ENCODE measurements around the gene ELL3. TPM values are rescaled to one million over a fixed set of nuclear protein-coding genes. Genes with fewer than 3 reads are reported as not detected.

Gene ELL3
- total and polyA plus RNA-seq, 2 of the 8 experiments (the other 6 are each of a cell fraction or from before 2014, with no cell fraction given) = 9.2 to 13.7 TPM

- ChIA-PET POLR2A (ENCODE audit: partially characterized antibody) (interaction anchor here (4.9 kb wide), 1 partner anchor 13 kb away, joined by 39 read pairs; the partner anchor contains the start of gene ELL3), CTCF (ENCODE audit: partially characterized antibody) (interaction anchor here (0.9 to 7.5 kb wide), 2 partner anchors 11 to 15 kb away, joined by 3 to 50 read pairs; partner anchors contain the start of gene ELL3)
- Histone ChIP-seq H3K79me2 (ENCODE audit: control insufficient read depth in 1 of 2, insufficient read depth in 2 of 2, low read length in 2 of 2) (peaks cover 0 to 22% of the 10 kb centered on the region in 2 experiments; a peak in 2 of 4 replicates), H2BK5ac (ENCODE audit: low read depth, low read length) (no peak overlapping the region), H2BK120ac (replicated peaks; ENCODE audit: low read depth, low read length) (no peak overlapping the region), H4K5ac (ENCODE audit: insufficient read length, low read depth, low read length) (no peak overlapping the region), H2BK20ac (ENCODE audit: low read length) (no peak overlapping the region), H3K4me3 (ENCODE audit: extremely low read depth in 1 of 4, insufficient read depth in 2 of 4, low read depth in 3 of 4, low read length in 4 of 4) (no peak overlapping the region), H4K91ac (replicated peaks; ENCODE audit: insufficient read length, low read length) (no peak overlapping the region), H3K27me3 (replicated peaks in 1 of 4; ENCODE audit: control insufficient read depth in 3 of 4, extremely low read depth in 1 of 4, insufficient read depth in 3 of 4, low read length in 3 of 4) (no peaks in the 10 kb centered on the region), H2AFZ (ENCODE audit: low read length) (no peak overlapping the region), H2BK15ac (ENCODE audit: low read length) (no peak overlapping the region), H3K23ac (ENCODE audit: insufficient read length) (no peak overlapping the region), H3K4ac (replicated peaks; ENCODE audit: insufficient read length, low read depth, low read length) (no peak overlapping the region), H3K9me3 (ENCODE audit: insufficient read depth in 2 of 2, low read depth in 1 of 2, low read length in 1 of 2) (no peaks in the 10 kb centered on the region), H3K9ac (replicated peaks in 1 of 4; ENCODE audit: extremely low read depth in 1 of 4, low read depth in 3 of 4, low read length in 3 of 4) (no peak overlapping the region), H4K8ac (ENCODE audit: extremely low read depth, insufficient read depth, low read length) (no peak overlapping the region), H3K27ac (ENCODE audit: low read depth, low read length) (no peak overlapping the region), H3K79me1 (ENCODE audit: low read depth, low read length) (peaks cover 13% of the 10 kb centered on the region), H4K20me1 (replicated peaks in 1 of 2; ENCODE audit: control insufficient read depth in 1 of 2, insufficient read depth in 2 of 2, low read length in 2 of 2) (peaks cover 4 to 6% of the 10 kb centered on the region in 2 experiments), H3K56ac (replicated peaks; ENCODE audit: insufficient read length, low read depth, low read length) (no peak overlapping the region), H3K4me2 (ENCODE audit: insufficient read depth in 1 of 2, low read depth in 2 of 2, low read length in 2 of 2) (no peak overlapping the region), H3K36me3 (ENCODE audit: control insufficient read depth in 2 of 4, insufficient read depth in 4 of 4, low read length in 3 of 4) (peaks cover 4 to 13% (median 8%) of the 10 kb centered on the region in 4 experiments), H2BK12ac (ENCODE audit: low read depth, low read length) (no peak overlapping the region), H3K14ac (ENCODE audit: insufficient read length) (no peak overlapping the region), H3K18ac (ENCODE audit: extremely low read depth, low read length) (no peak overlapping the region), H3K4me1 (replicated peaks in 1 of 4; ENCODE audit: control insufficient read depth in 3 of 4, insufficient read depth in 4 of 4, low read length in 3 of 4) (peaks cover 3 to 9% (median 8%) of the 10 kb centered on the region in 4 experiments; a peak in 6 of 7 replicates), H3K23me2 (ENCODE audit: low read depth, low read length) (peaks cover 4% of the 10 kb centered on the region), H2AK5ac (ENCODE audit: low read depth, low read length) (no peak overlapping the region)
- 91% methylated on average over 3 of the region's 3 CpGs; no CpG with 5 or more reads in 1 of the 2 experiments for WGBS, 2 experiments (ENCODE audit: extremely low coverage in 1 of 2, insufficient coverage in 1 of 2, insufficient read length in 1 of 2, insufficient replicate concordance in 2 of 2, low coverage in 1 of 2, low lambda C conversion rate in 2 of 2, missing lambda C conversion rate in 1 of 2)
- no peak for DNase-seq (ENCODE audit: low read depth in 1 of 2, low spot score in 2 of 2)
- FAIRE-seq = no peak
- no peak for TF ChIP-seq RBBP5 (IDR thresholded peaks at IDR 0.05; ENCODE audit: borderline replicate concordance, low read depth, low read length)
- no peak for TF ChIP-seq E2F6 (IDR thresholded peaks at IDR 0.05)
- no peak for TF ChIP-seq RXRA (IDR thresholded peaks at IDR 0.05; ENCODE audit: insufficient read depth, low read depth, low read length)
- no peak for TF ChIP-seq POLR2A (IDR thresholded peaks at IDR 0.05; ENCODE audit: control extremely low read depth in 1 of 2, low read depth in 2 of 2, low read length in 2 of 2)
- no peak for TF ChIP-seq SIN3A (conservative IDR thresholded peaks at IDR 0.05 in 1 of 2, IDR thresholded peaks at IDR 0.05 in 1 of 2; ENCODE audit: low read depth in 1 of 2, low read length in 2 of 2)
- no peak for TF ChIP-seq SP1 (IDR thresholded peaks at IDR 0.05; ENCODE audit: low read depth, low read length)
- TF ChIP-seq EP300 (IDR thresholded peaks at IDR 0.05; ENCODE audit: borderline replicate concordance in 1 of 2, low read depth in 2 of 2, low read length in 2 of 2) = no peak
- TF ChIP-seq ATF3 (IDR thresholded peaks at IDR 0.05; ENCODE audit: insufficient read depth, low read depth, low read length) = no peak
- no peak for TF ChIP-seq POU5F1 (IDR thresholded peaks at IDR 0.05; ENCODE audit: low read depth, low read length)
- no peak for TF ChIP-seq KDM4A (IDR thresholded peaks at IDR 0.05; ENCODE audit: low read depth, low read length, severe bottlenecking)
- no peak for TF ChIP-seq CHD2 (IDR thresholded peaks at IDR 0.05; ENCODE audit: low read length)
Observed at GRCh38 chr15:43789409-43789808, 12.6 kb upstream of the ELL3 start.
